ENCODE measurements around the gene SPOCK3.
"Not testable (repeated sequence)": the region's sequence is repeated elsewhere in the genome, so short reads cannot be mapped to it uniquely, and the experiment has no call there.

The SPOCK3 gene

DNA sequence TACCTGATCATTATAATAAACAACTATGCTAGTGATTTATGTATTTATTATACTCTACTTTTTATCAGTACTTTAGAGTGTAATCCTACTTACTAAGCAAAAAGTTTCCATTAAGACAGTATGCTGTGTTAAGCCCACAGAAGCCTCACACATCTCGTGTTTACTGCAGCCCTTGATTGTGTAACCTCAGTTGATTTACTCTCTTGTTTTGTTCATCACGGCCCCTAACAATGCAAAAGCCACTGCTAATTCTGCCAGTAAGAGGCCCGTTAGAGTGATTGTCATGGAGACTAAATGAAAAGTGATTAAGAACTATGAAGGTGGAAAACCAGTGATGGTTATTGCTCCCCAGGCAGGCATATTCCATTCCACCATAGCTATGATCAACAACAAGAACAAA, 436.2 kb downstream of the SPOCK3 start:
- DNase-seq = no peak

DNA sequence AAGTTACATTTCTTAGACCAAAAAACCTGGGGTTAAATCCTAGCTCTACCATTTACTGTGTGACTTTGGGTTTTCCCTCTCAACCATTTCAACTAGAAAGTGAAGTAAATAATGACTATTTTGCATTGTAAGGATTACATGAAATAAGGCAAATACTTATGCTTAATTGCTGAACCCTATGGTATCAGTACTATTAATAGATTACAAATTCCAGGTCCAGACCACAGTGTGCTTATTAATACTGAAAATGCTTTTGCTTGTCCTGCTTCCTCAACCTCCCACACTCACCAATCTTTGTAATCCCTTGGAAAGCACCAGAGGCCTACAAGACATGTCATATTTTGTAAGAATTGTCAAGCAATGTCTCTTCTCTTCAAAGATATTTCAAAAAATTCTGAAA, 456.5 kb downstream of the SPOCK3 start:
- no peak for DNase-seq

GRCh38 chr4:166763018-166763417, 471.3 kb downstream of the SPOCK3 start:
- no peak for DNase-seq

DNA sequence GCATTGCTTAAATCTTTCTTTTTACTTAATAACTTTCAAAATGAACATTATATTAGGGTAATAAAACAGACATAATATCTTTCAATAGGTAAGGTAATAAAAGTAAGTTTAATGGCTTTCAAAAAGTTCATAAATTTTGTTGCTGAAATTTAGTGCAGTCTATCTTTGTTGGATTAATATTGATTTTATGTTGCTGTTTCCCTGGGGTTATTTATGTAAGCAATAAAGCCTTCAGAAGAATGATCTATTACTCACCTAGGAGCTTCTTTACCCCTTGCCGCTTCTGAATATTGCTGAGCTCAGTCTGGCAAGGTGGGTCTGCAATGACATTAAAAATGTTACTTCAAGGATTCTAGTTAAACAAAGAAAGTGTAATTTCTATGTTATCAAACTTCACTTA, 492.6 kb downstream of the SPOCK3 start:
- DNase-seq = no peak

DNA sequence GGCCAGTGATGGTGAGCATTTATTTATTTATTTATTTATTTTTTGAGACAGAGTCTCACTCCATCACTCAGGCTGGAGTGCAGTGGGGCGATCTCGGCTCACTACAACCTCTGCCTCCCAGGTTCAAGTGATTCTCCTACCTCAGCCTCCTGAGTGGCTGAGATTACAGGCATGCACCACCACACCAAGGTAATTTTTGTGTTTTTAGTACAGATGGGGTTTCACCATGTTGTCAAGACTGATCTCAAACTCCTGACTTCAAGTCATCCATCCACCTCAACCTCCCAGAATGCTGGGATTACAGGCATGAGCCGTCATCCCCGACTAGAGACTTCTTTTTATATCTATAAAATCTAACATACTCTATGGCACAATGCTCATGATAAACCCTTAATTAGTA, 495.1 kb downstream of the SPOCK3 start:
- not testable (repeated sequence) for DNase-seq

GRCh38 chr4:166737430-166737829, 496.9 kb downstream of the SPOCK3 start:
- no peak for DNase-seq

DNA sequence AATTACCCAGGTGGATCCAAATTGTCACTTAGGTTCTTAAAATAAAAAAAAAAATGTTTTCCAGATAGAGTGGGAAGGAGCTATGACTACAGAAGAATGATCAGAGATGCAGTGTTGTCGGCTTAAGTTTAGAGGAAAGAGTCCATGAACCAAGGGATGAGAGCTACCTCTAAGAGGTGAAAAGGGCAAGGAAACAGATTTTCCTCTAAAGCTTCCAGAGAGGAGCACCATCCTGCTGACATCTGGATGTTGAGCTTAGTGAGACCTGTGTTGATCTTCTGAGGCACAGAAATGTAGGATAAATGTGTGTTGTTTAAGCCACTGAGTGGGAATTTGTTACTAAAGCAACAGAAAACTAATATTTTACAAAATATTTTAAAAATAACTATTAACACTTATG, 498.7 kb downstream of the SPOCK3 start:
- DNase-seq = peak; percentile 35

DNA sequence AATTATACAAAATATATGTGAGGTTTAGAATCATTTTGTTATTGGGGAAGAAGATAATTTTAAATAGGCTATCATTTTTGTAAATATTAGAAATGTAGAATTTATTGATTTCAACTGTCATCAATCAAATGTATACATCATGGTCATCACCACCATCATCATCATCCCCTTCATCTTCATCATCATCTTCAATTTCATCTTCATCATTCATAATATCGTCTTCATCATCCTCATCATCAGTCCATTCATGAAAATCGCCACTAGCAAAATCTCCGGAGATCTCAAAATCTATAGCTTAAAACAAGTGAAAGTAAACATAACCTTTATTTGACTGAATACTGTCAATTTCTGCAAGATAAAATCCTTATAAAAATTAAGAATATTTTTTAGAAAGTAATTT, 499.5 kb downstream of the SPOCK3 start:
- DNase-seq = no peak

DNA sequence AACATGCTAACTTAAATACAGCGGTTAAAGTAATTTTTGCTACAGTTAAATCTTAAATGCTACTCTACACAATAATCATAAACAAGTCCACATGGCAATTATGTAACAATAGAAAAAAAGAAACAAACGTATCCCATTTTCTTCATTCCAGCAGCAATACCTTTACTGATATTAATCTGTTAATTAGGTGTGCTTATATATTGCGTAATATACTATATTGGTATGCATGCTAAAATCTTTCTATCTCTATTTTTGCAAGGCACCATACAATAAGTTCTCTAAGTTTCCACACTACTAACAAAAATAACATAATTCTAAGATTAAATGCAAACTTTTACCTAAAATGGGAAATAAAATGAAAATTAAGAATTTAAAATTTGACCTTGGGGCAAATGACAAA, 500.6 kb downstream of the SPOCK3 start:
- no peak for DNase-seq

- no peak for DNase-seq
Observed at GRCh38 chr4:166726832-166727231, 507.5 kb downstream of the SPOCK3 start.

DNA sequence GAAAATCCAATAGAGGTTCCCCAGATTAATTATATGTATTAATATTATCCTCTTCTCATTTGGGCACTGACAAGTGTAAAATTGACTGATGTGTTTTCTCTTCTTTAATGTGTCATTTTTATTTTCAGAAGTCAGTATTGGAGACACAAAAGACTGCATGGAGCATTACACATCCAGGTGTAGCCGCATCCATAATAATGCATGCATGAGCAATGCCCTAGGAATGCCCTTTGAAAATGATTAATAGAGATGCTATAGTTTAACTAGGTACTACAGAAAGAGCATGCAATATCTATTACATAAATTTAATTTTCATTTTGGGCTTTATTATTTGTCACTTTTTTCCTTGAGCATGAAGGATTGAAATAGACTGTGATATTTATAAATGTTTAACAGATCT, 509.9 kb downstream of the SPOCK3 start:
- no peak for DNase-seq

- no peak for DNase-seq
Observed at GRCh38 chr4:166723532-166724140, 510.7 kb downstream of the SPOCK3 start.

DNA sequence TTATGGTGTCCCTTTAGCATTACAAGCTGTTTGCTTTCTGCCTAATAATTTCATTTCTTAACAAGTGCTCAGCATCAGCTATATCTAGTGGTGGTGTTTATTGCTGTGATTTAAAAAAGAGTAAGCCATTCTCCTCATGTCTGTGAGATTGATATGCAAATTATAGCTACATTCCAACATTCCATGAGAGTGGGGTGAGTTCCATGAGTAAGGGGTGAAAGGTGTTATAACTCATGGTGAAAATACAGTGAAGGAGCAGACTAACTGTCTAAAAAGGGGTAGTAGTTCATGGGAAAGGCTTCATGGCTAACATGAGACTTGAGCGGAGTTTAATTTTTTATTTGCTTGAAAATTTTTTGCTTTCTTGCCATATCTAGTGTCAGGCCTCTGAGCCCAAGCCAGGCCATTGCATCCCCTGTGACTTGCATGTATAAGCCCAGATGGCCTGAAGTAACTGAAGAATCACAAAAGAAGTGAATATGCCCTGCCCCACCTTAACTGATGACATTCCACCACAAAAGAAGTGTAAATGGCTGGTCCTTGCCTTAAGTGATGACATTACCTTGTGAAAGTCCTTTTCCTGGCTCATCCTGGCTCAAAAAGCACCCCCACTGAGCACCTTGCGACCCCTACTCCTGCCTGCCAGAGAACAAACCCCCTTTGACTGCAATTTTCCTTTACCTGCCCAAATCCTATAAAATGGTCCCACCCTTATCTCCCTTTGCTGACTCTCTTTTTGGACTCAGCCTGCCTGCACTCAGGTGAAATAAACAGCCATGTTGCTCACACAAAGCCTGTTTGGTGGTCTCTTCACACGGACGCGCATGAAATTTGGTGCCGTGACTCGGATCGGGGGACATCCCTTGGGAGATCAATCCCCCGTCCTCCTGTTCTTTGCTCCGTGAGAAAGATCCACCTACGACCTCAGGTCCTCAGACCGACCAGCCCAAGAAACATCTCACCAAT, 518.3 kb downstream of the SPOCK3 start:
- not testable (repeated sequence) for DNase-seq

DNA sequence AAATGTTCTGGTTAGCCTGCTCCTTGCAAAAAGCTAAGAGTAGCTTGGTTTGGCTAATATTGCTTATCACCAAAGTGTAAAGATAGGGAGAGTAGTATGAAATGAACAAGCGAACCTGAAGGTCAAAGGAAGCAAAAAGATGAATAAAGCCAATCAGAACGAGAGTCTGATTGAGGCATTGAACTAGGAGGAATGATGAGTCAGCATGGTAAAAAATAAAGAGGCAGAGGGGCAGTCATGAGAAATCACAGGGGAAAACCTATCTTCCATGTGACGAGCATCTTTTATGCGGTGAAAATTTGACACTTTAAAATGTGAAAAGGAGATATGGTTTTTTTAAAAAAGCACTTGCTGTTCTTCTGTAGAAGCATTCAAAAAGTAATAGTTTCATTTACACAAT, 533.7 kb downstream of the SPOCK3 start:
- DNase-seq = no peak

GRCh38 chr4:166688835-166689234, 545.5 kb downstream of the SPOCK3 start:
- DNase-seq = peak; percentile 21

GRCh38 chr4:166687828-166688227, 546.5 kb downstream of the SPOCK3 start:
- no peak for DNase-seq

All from NCI-H82 (cell line).